ENCODE data around the gene ERCC5. TPM values are rescaled to one million over a fixed set of nuclear protein-coding genes. Genes with fewer than 3 reads are reported as not detected.

The ERCC5 gene
- total RNA-seq, 1 donor = 99.2 TPM

GRCh38 chr13:102862624-102863210 lies 16.9 kb downstream of the ERCC5 start:
- H3K36me3 ChIP-seq (ENCODE audit: insufficient read depth, low read length) = peaks cover 93% of the 10 kb centered on the region

GRCh38 chr13:102863590-102863989 lies 17.8 kb downstream of the ERCC5 start:
- H3K4me3 ChIP-seq (ENCODE audit: insufficient read depth, low read length) = no peak overlapping the region
- H2AFZ ChIP-seq (ENCODE audit: low read length) = no peak overlapping the region
- H3K4me2 ChIP-seq (ENCODE audit: insufficient read depth, low read length) = no peak overlapping the region
- no peak for DNase-seq (ENCODE audit: insufficient read length, low spot score, missing footprints)
- no peaks in the 10 kb centered on the region for H3K4me1 ChIP-seq (ENCODE audit: insufficient read depth, low read length)
- peaks cover 40% of the 10 kb centered on the region for H3K79me2 ChIP-seq (ENCODE audit: insufficient read depth, low read length)
- no peaks in the 10 kb centered on the region for H3K27me3 ChIP-seq (ENCODE audit: insufficient read depth, low read length)
- peaks cover 92% of the 10 kb centered on the region for H3K36me3 ChIP-seq (ENCODE audit: insufficient read depth, low read length)
- no peak overlapping the region for H3K27ac ChIP-seq (ENCODE audit: low read depth, low read length)
- peaks cover 8% of the 10 kb centered on the region for H4K20me1 ChIP-seq (ENCODE audit: insufficient read depth, low read length)
- no peak for TF ChIP-seq CTCF (IDR thresholded peaks at IDR 0.05; ENCODE audit: extremely low read depth, low read depth, low read length)
- H3K9me3 ChIP-seq (ENCODE audit: low read depth, low read length) = no peaks in the 10 kb centered on the region

More at GRCh38 chr13:102862624-102863210, 16.9 kb downstream of the ERCC5 start:
- Histone ChIP-seq H3K27me3 (ENCODE audit: insufficient read depth, low read length) (no peaks in the 10 kb centered on the region), H3K27ac (ENCODE audit: low read depth, low read length) (no peak overlapping the region), H4K20me1 (ENCODE audit: insufficient read depth, low read length) (peaks cover 8% of the 10 kb centered on the region), H3K4me1 (ENCODE audit: insufficient read depth, low read length) (no peaks in the 10 kb centered on the region), H2AFZ (ENCODE audit: low read length) (no peak overlapping the region), H3K4me3 (ENCODE audit: insufficient read depth, low read length) (no peak overlapping the region), H3K9me3 (ENCODE audit: low read depth, low read length) (no peaks in the 10 kb centered on the region), H3K79me2 (ENCODE audit: insufficient read depth, low read length) (peaks cover 39% of the 10 kb centered on the region), H3K4me2 (ENCODE audit: insufficient read depth, low read length) (no peak overlapping the region)
- no peak for TF ChIP-seq CTCF (IDR thresholded peaks at IDR 0.05; ENCODE audit: extremely low read depth, low read depth, low read length)
- no peak for DNase-seq (ENCODE audit: insufficient read length, low spot score, missing footprints)

- Histone ChIP-seq H3K4me2 (ENCODE audit: insufficient read depth, low read length) (no peak overlapping the region), H3K27ac (ENCODE audit: low read depth, low read length) (no peak overlapping the region), H3K27me3 (ENCODE audit: insufficient read depth, low read length) (no peaks in the 10 kb centered on the region), H3K36me3 (ENCODE audit: insufficient read depth, low read length) (peaks cover 68% of the 10 kb centered on the region), H3K4me1 (ENCODE audit: insufficient read depth, low read length) (peaks cover 15% of the 10 kb centered on the region), H4K20me1 (ENCODE audit: insufficient read depth, low read length) (peaks cover 19% of the 10 kb centered on the region), H3K4me3 (ENCODE audit: insufficient read depth, low read length) (no peak overlapping the region), H3K79me2 (ENCODE audit: insufficient read depth, low read length) (peaks cover 36% of the 10 kb centered on the region), H2AFZ (ENCODE audit: low read length) (no peak overlapping the region), H3K9me3 (ENCODE audit: low read depth, low read length) (no peaks in the 10 kb centered on the region)
- peak; percentile 50 for DNase-seq (ENCODE audit: insufficient read length, low spot score, missing footprints)
- TF ChIP-seq CTCF (IDR thresholded peaks at IDR 0.05; ENCODE audit: extremely low read depth, low read depth, low read length) = no peak
Observed at GRCh38 chr13:102868366-102868936, 22.6 kb downstream of the ERCC5 start.

- no peak for TF ChIP-seq CTCF (IDR thresholded peaks at IDR 0.05; ENCODE audit: extremely low read depth, low read depth, low read length)
- Histone ChIP-seq H4K20me1 (ENCODE audit: insufficient read depth, low read length) (peaks cover 15% of the 10 kb centered on the region), H3K79me2 (ENCODE audit: insufficient read depth, low read length) (peaks cover 24% of the 10 kb centered on the region), H2AFZ (ENCODE audit: low read length) (no peak overlapping the region), H3K4me1 (ENCODE audit: insufficient read depth, low read length) (peaks cover 15% of the 10 kb centered on the region), H3K36me3 (ENCODE audit: insufficient read depth, low read length) (peaks cover 68% of the 10 kb centered on the region), H3K27me3 (ENCODE audit: insufficient read depth, low read length) (no peaks in the 10 kb centered on the region), H3K4me3 (ENCODE audit: insufficient read depth, low read length) (no peak overlapping the region), H3K27ac (ENCODE audit: low read depth, low read length) (peak overlapping the region; percentile 62), H3K9me3 (ENCODE audit: low read depth, low read length) (no peaks in the 10 kb centered on the region), H3K4me2 (ENCODE audit: insufficient read depth, low read length) (peak overlapping the region; percentile 46)
- peak; percentile 27 for DNase-seq (ENCODE audit: insufficient read length, low spot score, missing footprints)
Observed at GRCh38 chr13:102869948-102870676, 24.3 kb downstream of the ERCC5 start.
